UCSD-AML1 (cell line): ENCODE measurements around the gene DRGX.

Source experiments
- DNase-seq: peaks from one replicate; lab custom pipeline; 2025; ENCODE audit not compliant: unreplicated experiment; lab: John Stamatoyannopoulos, UW

Gene DRGX

GRCh38 chr10:49348593-49348992 lies 47.3 kb downstream of the DRGX start:
- no peak for DNase-seq

- no peak for DNase-seq
Measured at GRCh38 chr10:49347827-49348226, 48.1 kb downstream of the DRGX start.

GRCh38 chr10:49347342-49347741 lies 48.5 kb downstream of the DRGX start:
- DNase-seq = no peak

GRCh38 chr10:49344840-49345239 lies 51.0 kb downstream of the DRGX start:
- no peak for DNase-seq

GRCh38 chr10:49338604-49339003 lies 57.3 kb downstream of the DRGX start:
- DNase-seq = no peak

GRCh38 chr10:49335364-49335972 lies 60.4 kb downstream of the DRGX start:
- no peak for DNase-seq

GRCh38 chr10:49334964-49335363 lies 60.9 kb downstream of the DRGX start:
- no peak for DNase-seq

- DNase-seq = no peak
Measured at GRCh38 chr10:49333192-49333591, 62.7 kb downstream of the DRGX start.

GRCh38 chr10:49332768-49333167 lies 63.1 kb downstream of the DRGX start:
- no peak for DNase-seq

GRCh38 chr10:49332333-49332732 lies 63.6 kb downstream of the DRGX start:
- no peak for DNase-seq

- no peak for DNase-seq
Measured at GRCh38 chr10:49331431-49331830, 64.5 kb downstream of the DRGX start.

- no peak for DNase-seq
Measured at GRCh38 chr10:49330127-49330665, 65.7 kb downstream of the DRGX start.

- no peak for DNase-seq
Measured at GRCh38 chr10:49329146-49329505, 66.8 kb downstream of the DRGX start.

GRCh38 chr10:49328401-49329145 lies 67.3 kb downstream of the DRGX start:
- DNase-seq = no peak

- no peak for DNase-seq
Measured at GRCh38 chr10:49327036-49327813, 68.7 kb downstream of the DRGX start.

GRCh38 chr10:49325916-49326783 lies 69.7 kb downstream of the DRGX start:
- no peak for DNase-seq

GRCh38 chr10:49325131-49325915 lies 70.6 kb downstream of the DRGX start:
- DNase-seq = no peak

- DNase-seq = no peak
Measured at GRCh38 chr10:49324711-49325110, 71.2 kb downstream of the DRGX start.

GRCh38 chr10:49323896-49324270 lies 72.0 kb downstream of the DRGX start:
- DNase-seq = no peak
